ENCODE results near the gene RAB30. TPM values are rescaled to one million over a fixed set of nuclear protein-coding genes. Genes with fewer than 3 reads are reported as not detected.

Gene RAB30
- total and polyA plus RNA-seq, 9 of the 15 experiments (the other 6 are each of a cell fraction or from before 2014, with no cell fraction given) = 0.29 to 1.3 (median 1.0) TPM

DNA sequence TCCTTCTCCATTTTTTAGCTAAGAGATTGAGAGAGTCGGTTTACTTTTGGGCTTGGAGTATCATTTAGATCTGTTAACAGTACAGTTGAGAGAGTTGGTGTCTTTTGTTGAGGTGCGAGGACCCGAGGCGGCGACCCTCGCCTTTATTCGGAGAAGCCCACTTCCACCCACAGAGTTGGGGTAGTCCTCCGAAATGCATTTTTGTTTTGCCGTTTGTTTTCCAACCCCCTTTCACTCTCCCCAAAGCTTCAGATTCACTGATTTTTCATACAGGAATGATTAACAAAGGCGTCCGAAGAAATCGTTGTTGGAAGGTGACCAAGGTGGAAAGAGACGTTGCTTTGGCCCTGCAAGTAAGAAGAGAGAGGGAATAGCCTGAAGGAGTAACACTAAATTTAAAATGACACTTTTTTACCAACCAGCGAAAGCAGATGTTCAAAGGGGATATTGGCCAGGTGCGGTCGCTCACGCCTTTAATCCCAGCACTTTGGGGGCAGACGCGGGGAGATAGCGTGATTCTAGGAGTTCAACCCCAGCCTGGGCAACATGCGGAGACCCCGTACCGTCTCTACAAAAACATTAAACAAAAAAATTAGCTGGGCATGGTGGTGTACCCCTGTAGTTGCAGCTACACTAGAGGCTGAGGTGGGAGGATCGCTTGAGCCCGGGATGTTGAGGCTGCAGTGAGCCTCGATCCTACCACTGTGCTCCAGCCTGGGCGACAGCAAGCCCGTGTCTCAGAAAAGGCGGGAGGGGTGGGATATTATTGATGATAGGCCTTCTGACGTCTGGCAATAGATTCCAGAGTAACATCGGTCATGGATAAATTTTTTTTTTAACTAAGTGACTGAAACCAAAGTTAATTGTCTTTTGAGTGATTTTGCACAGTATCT lies 899 bp upstream of the RAB30 start (continued):
- TF ChIP-seq ZNF263 (CRISPR knock-in tag; IDR thresholded peaks at IDR 0.05; ENCODE audit: borderline replicate concordance) (0 out of 2 replicates have a peak, but pooled peaks have one; percentile 7), SRSF3 (IDR thresholded peaks at IDR 0.05; ENCODE audit: insufficient read depth, low read length) (no peak), HLTF (IDR thresholded peaks at IDR 0.05) (0 out of 2 replicates have a peak, but pooled peaks have one; percentile 2), RAD51 (IDR thresholded peaks at IDR 0.05; ENCODE audit: borderline replicate concordance, low read depth) (no peak), ASH1L (IDR thresholded peaks at IDR 0.05; ENCODE audit: borderline replicate concordance, low read depth, partially characterized antibody) (peak; percentile 0), MAZ (CRISPR knock-in tag; conservative IDR thresholded peaks at IDR 0.05 in 1 of 2, IDR thresholded peaks at IDR 0.05 in 1 of 2) (0 out of 4 replicates have a peak, but pooled peaks of 1 of the 2 experiments have one; percentile 35), FOXP1 (CRISPR knock-in tag; IDR thresholded peaks at IDR 0.05) (peak; percentile 5; the same call in 1 of the 2 replicates), CBFA2T3 (IDR thresholded peaks at IDR 0.05) (0 out of 2 replicates have a peak, but pooled peaks have one; percentile 12), TCF3 (CRISPR knock-in tag; IDR thresholded peaks at IDR 0.05) (peak; percentile 27; the same call in 1 of the 2 replicates), CUX1 (CRISPR knock-in tag; IDR thresholded peaks at IDR 0.05) (peak; percentile 63; the same call in 1 of the 2 replicates), PML (IDR thresholded peaks at IDR 0.05; ENCODE audit: low read length) (0 out of 2 replicates have a peak, but pooled peaks have one; percentile 26), RNF219 (CRISPR knock-in tag; IDR thresholded peaks at IDR 0.05) (no peak), ZSCAN29 (IDR thresholded peaks at IDR 0.05) (no peak)
- TF ChIP-seq, protein P1, sequence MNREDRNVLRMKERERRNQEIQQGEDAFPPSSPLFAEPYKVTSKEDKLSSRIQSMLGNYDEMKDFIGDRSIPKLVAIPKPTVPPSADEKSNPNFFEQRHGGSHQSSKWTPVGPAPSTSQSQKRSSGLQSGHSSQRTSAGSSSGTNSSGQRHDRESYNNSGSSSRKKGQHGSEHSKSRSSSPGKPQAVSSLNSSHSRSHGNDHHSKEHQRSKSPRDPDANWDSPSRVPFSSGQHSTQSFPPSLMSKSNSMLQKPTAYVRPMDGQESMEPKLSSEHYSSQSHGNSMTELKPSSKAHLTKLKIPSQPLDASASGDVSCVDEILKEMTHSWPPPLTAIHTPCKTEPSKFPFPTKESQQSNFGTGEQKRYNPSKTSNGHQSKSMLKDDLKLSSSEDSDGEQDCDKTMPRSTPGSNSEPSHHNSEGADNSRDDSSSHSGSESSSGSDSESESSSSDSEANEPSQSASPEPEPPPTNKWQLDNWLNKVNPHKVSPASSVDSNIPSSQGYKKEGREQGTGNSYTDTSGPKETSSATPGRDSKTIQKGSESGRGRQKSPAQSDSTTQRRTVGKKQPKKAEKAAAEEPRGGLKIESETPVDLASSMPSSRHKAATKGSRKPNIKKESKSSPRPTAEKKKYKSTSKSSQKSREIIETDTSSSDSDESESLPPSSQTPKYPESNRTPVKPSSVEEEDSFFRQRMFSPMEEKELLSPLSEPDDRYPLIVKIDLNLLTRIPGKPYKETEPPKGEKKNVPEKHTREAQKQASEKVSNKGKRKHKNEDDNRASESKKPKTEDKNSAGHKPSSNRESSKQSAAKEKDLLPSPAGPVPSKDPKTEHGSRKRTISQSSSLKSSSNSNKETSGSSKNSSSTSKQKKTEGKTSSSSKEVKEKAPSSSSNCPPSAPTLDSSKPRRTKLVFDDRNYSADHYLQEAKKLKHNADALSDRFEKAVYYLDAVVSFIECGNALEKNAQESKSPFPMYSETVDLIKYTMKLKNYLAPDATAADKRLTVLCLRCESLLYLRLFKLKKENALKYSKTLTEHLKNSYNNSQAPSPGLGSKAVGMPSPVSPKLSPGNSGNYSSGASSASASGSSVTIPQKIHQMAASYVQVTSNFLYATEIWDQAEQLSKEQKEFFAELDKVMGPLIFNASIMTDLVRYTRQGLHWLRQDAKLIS (CRISPR knock-in tag; IDR thresholded peaks at IDR 0.05) = peak; percentile 70; the same call in 1 of the 2 replicates
